Breast epithelium (tissue), 3 donors: Measurements from ENCODE around the gene DCST2.

Experiments
- POLR2A ChIP-seq: fragments of 450-650 bp; IDR thresholded peaks from one replicate; pipeline ENCODE4 v1.6.1; 2016; ENCODE audit warnings: antibody characterized with exemption, mild to moderate bottlenecking, moderate library complexity
- POLR2AphosphoS5 ChIP-seq, 3 donors: sonication (generic); formaldehyde crosslinking; IDR thresholded peaks; one replicate each; pipeline ENCODE4 v1.6.1; 2017; ENCODE audit warnings: antibody characterized with exemption in 3 of 3
- TF ChIP-seq, protein P1 (sequence below), 3 donors: fragments of 450-650 bp; IDR thresholded peaks; one replicate each; pipeline ENCODE4 v1.5.1; 2016 to 2017; ENCODE audit warnings: antibody characterized with exemption in 3 of 3, mild to moderate bottlenecking in 3 of 3, moderate library complexity in 3 of 3

DNA sequence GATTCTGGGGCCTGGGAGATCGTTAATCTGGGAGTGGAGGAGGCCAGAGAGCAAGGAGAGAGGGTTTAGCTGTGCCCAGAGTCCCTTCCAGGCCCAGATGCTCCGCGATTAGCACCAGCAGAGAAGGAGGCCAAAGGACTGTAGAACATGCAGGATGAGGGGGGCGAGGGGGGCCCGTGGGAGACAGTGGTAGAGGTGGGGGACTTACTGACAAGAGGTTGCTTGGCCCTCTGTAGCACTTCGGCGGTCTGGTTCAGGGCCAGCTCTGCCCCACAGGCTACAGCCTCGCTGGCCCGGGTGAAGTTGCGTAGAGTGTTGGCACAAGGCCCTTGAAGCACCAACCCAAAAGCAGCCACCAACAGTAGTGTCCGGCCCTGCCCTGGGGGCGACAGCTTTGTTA lies 695 bp downstream of the DCST2 start:
- TF ChIP-seq, protein P1, sequence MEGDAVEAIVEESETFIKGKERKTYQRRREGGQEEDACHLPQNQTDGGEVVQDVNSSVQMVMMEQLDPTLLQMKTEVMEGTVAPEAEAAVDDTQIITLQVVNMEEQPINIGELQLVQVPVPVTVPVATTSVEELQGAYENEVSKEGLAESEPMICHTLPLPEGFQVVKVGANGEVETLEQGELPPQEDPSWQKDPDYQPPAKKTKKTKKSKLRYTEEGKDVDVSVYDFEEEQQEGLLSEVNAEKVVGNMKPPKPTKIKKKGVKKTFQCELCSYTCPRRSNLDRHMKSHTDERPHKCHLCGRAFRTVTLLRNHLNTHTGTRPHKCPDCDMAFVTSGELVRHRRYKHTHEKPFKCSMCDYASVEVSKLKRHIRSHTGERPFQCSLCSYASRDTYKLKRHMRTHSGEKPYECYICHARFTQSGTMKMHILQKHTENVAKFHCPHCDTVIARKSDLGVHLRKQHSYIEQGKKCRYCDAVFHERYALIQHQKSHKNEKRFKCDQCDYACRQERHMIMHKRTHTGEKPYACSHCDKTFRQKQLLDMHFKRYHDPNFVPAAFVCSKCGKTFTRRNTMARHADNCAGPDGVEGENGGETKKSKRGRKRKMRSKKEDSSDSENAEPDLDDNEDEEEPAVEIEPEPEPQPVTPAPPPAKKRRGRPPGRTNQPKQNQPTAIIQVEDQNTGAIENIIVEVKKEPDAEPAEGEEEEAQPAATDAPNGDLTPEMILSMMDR (IDR thresholded peaks at IDR 0.05), result no peak
- TF ChIP-seq POLR2A (no peak), POLR2AphosphoS5 (IDR thresholded peaks at IDR 0.05) (no peak)
